Activated CD8-positive, alpha-beta memory T cell treated with anti-CD3 and anti-CD28 coated beads, Interleukin-2, amount 10 ng/mL, durations not matched to agents 7 days and 5 days (primary cell): ENCODE results near the gene RPS3. TPM values are rescaled to one million over a fixed set of nuclear protein-coding genes. Genes with fewer than 3 reads are reported as not detected.
A peak's percentile ranks its signal among the peaks of the same experiment; 100 is the strongest.

Source experiments
- ATAC-seq: fragments of 150-1000 bp; cut with Tn5 transposase; one replicate; pipeline ENCODE4 v1.10.0; 2021; ENCODE audit warnings: moderate library complexity
- CTCF ChIA-PET: fragments of 350-600 bp; sonication (Branson Sonifier 250); formaldehyde crosslinking; loops from one replicate; lab custom pipeline; 2021; ENCODE audit warnings: antibody characterized with exemption; lab: Charles Lee
- DNase-seq: peaks from one replicate; pipeline ENCODE4 v3.0.0-alpha.2; 2020
- H3K27ac Mint-ChIP-seq: one replicate; pipeline ENCODE4 v1.8.0; 2021; ENCODE audit warnings: mild to moderate bottlenecking, mixed read lengths
- H3K27me3 Mint-ChIP-seq: one replicate; pipeline ENCODE4 v1.8.0; 2021; ENCODE audit warnings: mixed read lengths
- H3K36me3 Mint-ChIP-seq: one replicate; pipeline ENCODE4 v1.8.0; 2021; ENCODE audit warnings: mild to moderate bottlenecking, mixed read lengths
- H3K4me1 Mint-ChIP-seq: one replicate; pipeline ENCODE4 v1.8.0; 2021; ENCODE audit warnings: mixed read lengths
- H3K4me3 Mint-ChIP-seq: one replicate; pipeline ENCODE4 v1.8.0; 2021; ENCODE audit warnings: mild to moderate bottlenecking, moderate library complexity, mixed read lengths
- H3K9me3 Mint-ChIP-seq: one replicate; pipeline ENCODE4 v1.8.0; 2022; ENCODE audit warnings: low read depth, mixed read lengths
- total RNA-seq, 2 experiments: library from RNA; stranded (reverse); gene quantifications; one replicate each; pipeline ENCODE4 v1.2.3, GENCODE V29; 2021

The RPS3 gene
- total RNA-seq, 2 experiments from 2014 or later, result 2,848 to 3,262 TPM

DNA sequence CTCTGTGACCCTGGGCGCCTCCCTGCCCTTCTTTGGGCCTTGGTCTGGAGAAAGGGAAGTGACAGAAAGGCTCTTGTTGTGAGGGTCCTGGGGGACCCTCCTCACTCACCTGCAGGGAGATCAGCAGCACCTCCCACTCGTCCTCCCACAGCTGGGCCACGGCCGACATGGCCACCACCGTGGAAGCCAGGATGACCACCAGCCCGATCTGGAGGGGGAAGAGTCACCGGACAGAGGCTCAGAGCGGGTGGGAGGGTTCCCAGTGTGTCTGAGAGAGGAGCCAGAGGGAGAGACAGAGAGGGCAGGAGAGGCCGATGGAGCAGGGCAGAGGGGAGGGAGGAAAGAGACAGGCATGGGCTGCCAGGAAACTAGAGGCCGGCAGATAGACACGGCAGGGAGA lies 50.5 kb downstream of the RPS3 start:
- Mint-ChIP-seq H3K4me1 (no peaks in the 10 kb centered on the region), H3K4me3 (no peak overlapping the region), H3K36me3 (no peaks in the 10 kb centered on the region), H3K27me3 (peaks cover 4% of the 10 kb centered on the region), H3K27ac (no peak overlapping the region), H3K9me3 (no peaks in the 10 kb centered on the region)
- ATAC-seq (no peak), DNase-seq (no peak)
- CTCF ChIA-PET, result interaction anchor here (1.8 to 2.0 kb wide), 2 partner anchors 61 to 78 kb away, joined by 7 to 10 read pairs; no protein-coding TSS in a partner anchor

DNA sequence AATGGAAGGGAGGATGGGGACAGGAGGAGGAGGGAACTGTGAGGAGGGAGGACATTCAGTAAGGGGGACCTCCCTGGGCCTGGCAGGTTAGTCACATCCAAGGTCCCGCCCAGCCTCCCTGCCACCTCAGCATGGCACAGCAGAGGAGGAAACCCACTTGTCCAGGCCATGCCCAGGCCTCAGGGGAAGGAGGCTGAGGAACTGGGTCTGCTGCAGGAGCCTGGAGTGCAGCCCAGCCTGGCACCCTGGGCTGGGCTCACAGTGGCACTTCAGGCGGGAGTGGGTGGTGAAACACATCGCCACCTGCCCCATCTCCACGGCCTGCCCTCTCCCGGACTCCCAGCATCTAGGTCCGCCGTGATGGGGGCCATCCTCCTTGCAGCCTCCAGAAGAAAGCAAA lies 50.9 kb downstream of the RPS3 start:
- no peaks in the 10 kb centered on the region for H3K36me3 Mint-ChIP-seq
- H3K4me3 Mint-ChIP-seq, result no peak overlapping the region
- no peaks in the 10 kb centered on the region for H3K9me3 Mint-ChIP-seq
- peaks cover 2% of the 10 kb centered on the region for H3K27me3 Mint-ChIP-seq
- H3K4me1 Mint-ChIP-seq, result no peaks in the 10 kb centered on the region
- H3K27ac Mint-ChIP-seq, result no peak overlapping the region
- ATAC-seq (no peak), DNase-seq (no peak)
- CTCF ChIA-PET, result interaction anchor here (1.2 to 6.0 kb wide), 7 partner anchors 8 to 82 kb away, joined by 3 to 49 read pairs (median 7); partner anchors contain the start of gene KLHL35

DNA sequence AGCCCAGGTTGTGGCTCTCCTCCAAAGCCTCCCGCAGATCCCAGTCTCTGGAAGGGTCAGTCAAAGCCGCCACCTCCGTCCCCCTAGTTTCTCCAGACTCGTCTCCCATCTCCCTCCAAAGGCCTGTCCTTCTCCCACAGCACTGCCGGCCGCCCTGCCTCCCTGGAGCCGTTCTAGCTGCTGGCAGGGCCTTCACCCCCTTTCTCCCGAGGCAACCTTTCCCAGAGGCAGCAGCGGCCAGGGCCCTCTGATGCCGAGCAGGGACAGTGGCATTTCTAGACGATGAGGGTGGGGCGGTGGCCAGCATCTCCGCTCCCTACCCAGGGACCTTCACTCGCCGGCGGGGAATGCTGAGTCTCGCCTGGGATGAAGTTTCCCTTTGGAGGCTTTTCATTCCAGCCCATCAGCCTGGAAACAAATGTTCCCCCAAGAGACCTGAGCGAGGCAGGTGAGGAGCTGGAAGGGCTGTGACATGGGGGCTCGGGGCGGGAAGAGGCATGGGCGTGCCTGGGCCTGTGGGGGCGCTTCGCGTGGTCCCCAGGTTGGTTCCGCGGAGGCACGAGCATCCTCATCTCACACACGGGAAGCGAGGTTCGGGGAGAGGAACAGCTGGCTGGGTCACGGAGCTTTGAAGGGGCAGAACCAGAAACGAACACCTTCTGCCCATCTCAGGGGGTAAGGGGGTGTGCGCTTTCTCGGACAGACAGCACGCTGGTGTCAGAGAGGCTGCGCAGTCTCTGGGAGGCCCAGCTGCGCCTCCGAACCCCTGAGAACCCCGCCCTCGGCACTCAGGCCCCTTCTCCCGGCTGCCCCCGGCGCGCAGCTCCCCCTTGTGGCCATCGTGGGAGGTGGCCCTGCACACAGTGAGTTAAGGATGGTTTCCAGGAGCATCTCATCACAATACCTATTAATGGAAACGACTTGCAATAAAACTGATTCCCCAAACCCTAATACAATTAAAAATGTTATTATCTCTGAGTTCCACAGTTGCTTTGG lies 51.8 kb downstream of the RPS3 start:
- H3K27me3 Mint-ChIP-seq, result peaks cover 2% of the 10 kb centered on the region
- no peaks in the 10 kb centered on the region for H3K36me3 Mint-ChIP-seq
- no peaks in the 10 kb centered on the region for H3K9me3 Mint-ChIP-seq
- DNase-seq (no peak), ATAC-seq (peak; percentile 50)
- H3K4me3 Mint-ChIP-seq, result no peak overlapping the region
- H3K4me1 Mint-ChIP-seq, result no peaks in the 10 kb centered on the region
- CTCF ChIA-PET, result interaction anchor here (0.8 to 6.0 kb wide), 20 partner anchors 9 to 181 kb away, joined by 3 to 49 read pairs (median 4); partner anchors contain the start of gene KLHL35
- H3K27ac Mint-ChIP-seq, result no peak overlapping the region

DNA sequence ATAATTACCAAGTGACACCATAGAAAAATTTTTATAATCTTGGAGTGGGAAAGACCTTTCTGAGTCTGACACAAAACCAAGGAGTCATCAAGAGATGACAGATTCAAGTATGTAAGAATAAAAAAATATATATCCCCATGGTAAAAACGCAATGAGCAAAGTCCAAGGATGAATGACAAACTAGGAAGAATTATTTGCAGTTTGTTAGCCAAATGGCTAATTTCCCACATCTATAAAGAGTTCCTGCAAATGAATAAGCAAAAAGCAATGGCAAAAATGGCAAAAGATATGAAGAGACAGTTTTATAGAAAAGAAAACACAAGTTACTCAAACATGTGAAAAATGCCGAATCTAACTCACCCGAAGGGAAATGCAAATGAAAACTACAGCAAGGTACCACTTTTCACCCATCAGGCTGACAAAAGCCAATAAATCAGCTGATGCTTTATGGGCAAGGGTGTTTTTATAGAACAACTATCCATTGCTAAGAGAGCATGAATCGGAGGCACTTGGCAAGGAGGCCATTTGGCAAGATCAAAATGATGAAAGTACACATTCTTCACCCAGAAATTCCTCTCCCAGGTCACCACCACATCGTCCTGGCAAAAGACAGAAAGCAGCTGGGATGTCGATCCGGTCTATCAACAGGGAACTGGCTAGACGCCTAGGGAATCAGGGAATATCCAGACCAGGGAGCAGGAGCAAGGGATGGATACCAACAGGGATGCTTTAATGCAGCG lies 54.8 kb downstream of the RPS3 start:
- CTCF ChIA-PET, result interaction anchor here (0.6 to 6.0 kb wide), 8 partner anchors 9 to 78 kb away, joined by 3 to 49 read pairs (median 3); partner anchors contain the start of gene GDPD5

DNA sequence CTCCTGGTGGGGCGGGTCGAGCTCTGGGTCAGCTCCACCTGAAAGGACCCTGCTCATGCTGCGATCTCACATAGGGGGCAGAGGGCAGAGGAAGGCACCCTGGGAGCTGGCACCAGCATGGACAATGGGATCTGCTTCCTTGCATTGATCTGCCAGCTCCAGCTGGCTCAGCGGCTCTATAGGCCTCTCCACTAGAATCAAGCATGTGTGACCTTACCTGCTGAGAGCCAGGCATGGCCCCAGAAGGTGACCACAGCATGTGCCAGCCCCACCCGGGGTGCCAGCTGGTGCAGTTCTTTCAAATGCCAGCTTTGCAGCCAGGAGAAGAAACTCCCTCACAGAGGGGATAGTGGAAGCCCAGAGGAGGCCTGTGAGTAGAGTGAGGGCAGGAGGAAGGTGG lies 55.7 kb downstream of the RPS3 start:
- Mint-ChIP-seq H3K9me3 (no peaks in the 10 kb centered on the region), H3K36me3 (no peaks in the 10 kb centered on the region), H3K27ac (no peak overlapping the region), H3K27me3 (peaks cover 2% of the 10 kb centered on the region), H3K4me1 (no peaks in the 10 kb centered on the region), H3K4me3 (no peak overlapping the region)
- DNase-seq, result no peak
- CTCF ChIA-PET, result interaction anchor here (1.5 to 6.0 kb wide), 4 partner anchors 10 to 78 kb away, joined by 3 to 49 read pairs (median 12); partner anchors contain the start of gene GDPD5
- ATAC-seq, result no peak

More for the DNA sequence above, 54.8 kb downstream of the RPS3 start:
- ATAC-seq (no peak), DNase-seq (no peak)
- Mint-ChIP-seq H3K4me3 (no peak overlapping the region), H3K4me1 (no peaks in the 10 kb centered on the region), H3K9me3 (no peaks in the 10 kb centered on the region), H3K36me3 (no peaks in the 10 kb centered on the region), H3K27ac (no peak overlapping the region), H3K27me3 (peaks cover 2% of the 10 kb centered on the region)

Other genes with a start within 250 kb of the RPS3 start
- not detected for gene SLCO2B1, start 248.4 kb upstream of the RPS3 start, total RNA-seq
- gene TPBGL, start 158.7 kb upstream of the RPS3 start, total RNA-seq, result under 1 TPM; 0.07 to 0.15 TPM
- 10 to 100 TPM; 42.6 to 69.3 TPM for gene ARRB1, start 47.9 kb upstream of the RPS3 start, total RNA-seq
- gene KLHL35, start 33.7 kb downstream of the RPS3 start, total RNA-seq, result under 1 TPM in 1 of 2 experiments, not detected in 1; 0.47 TPM
- 10 to 100 TPM; 11.3 to 33.9 TPM for gene GDPD5, start 126.4 kb downstream of the RPS3 start, total RNA-seq
- gene SERPINH1, start 162.7 kb downstream of the RPS3 start, total RNA-seq, result 10 to 100 TPM in 1 of 2 experiments, 1 to 10 TPM in 1; 8.1 to 10.6 TPM